ENCODE data around the gene DUOX1. TPM values are rescaled to one million over a fixed set of nuclear protein-coding genes. Genes with fewer than 3 reads are reported as not detected.
A peak's percentile ranks its signal among the peaks of the same experiment; 100 is the strongest.

The DUOX1 gene
- total and polyA plus RNA-seq, 7 experiments from 2014 or later: 0.05 to 2.0 (median 0.76) TPM; not detected in 3

DNA sequence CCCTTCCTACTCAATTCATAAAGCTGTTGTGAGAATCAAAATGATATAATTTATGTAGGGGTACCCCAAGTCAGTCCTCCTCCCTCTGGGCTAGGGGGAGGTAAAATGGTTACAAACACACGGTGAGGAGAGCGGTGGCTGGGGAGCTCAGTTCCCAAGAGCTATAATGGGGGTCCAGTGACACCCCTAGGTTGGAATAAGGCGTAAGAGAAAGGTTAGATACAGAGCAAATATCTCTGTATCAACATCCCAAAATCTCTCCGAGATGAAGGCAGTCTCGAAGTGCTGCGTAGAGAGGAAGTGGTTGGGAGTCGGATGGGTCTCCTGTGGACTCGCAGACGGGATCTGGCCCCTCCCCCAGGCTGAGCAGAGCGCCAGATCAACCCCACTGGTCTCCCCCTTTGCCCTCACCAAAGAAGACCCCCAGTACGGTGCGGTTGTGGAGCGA is 17.6 kb upstream of the DUOX1 start:
- intact Hi-C loops (cut with micrococcal nuclease): no loop called here
- CTCF ChIA-PET: no interaction called here
- H3K36me3 Mint-ChIP-seq: peaks cover 0 to 2% (median 0%) of the 10 kb centered on the region in 5 donors
- H3K27ac Mint-ChIP-seq: peak overlapping the region in 1 of 9 donors; percentile 13
- H3K9me3 ChIP-seq (ENCODE audit: control insufficient read depth in 2 of 3, low read length in 3 of 3): no peaks in the 10 kb centered on the region
- no peaks in the 10 kb centered on the region for H3K9me3 Mint-ChIP-seq
- H3K4me1 ChIP-seq (ENCODE audit: control insufficient read depth in 2 of 2, insufficient read depth in 2 of 2, low read length in 2 of 2): peaks cover 0 to 41% of the 10 kb centered on the region in 2 donors
- no peak overlapping the region for H3K27ac ChIP-seq (ENCODE audit: low read depth, low read length)
- peaks cover 17 to 48% (median 30%) of the 10 kb centered on the region in 7 donors for H3K4me1 Mint-ChIP-seq
- POLR2A ChIA-PET: no interaction called here
- H3K4me3 ChIP-seq (ENCODE audit: low read length): no peak overlapping the region
- H3K27me3 ChIP-seq (ENCODE audit: control insufficient read depth in 2 of 2, insufficient read depth in 2 of 2, low read length in 2 of 2): peaks cover 4 to 32% of the 10 kb centered on the region in 2 donors
- peak overlapping the region; percentile 32 to 80 (median 76) for H3K4me3 Mint-ChIP-seq
- no peaks in the 10 kb centered on the region for H3K36me3 ChIP-seq (ENCODE audit: control insufficient read depth in 2 of 3, insufficient read depth in 3 of 3, low read length in 3 of 3)
- DNase-seq (no peak), ATAC-seq (peak; percentile 3)
- H3K27me3 Mint-ChIP-seq: peaks cover 61 to 78% (median 74%) of the 10 kb centered on the region in 5 donors

DNA sequence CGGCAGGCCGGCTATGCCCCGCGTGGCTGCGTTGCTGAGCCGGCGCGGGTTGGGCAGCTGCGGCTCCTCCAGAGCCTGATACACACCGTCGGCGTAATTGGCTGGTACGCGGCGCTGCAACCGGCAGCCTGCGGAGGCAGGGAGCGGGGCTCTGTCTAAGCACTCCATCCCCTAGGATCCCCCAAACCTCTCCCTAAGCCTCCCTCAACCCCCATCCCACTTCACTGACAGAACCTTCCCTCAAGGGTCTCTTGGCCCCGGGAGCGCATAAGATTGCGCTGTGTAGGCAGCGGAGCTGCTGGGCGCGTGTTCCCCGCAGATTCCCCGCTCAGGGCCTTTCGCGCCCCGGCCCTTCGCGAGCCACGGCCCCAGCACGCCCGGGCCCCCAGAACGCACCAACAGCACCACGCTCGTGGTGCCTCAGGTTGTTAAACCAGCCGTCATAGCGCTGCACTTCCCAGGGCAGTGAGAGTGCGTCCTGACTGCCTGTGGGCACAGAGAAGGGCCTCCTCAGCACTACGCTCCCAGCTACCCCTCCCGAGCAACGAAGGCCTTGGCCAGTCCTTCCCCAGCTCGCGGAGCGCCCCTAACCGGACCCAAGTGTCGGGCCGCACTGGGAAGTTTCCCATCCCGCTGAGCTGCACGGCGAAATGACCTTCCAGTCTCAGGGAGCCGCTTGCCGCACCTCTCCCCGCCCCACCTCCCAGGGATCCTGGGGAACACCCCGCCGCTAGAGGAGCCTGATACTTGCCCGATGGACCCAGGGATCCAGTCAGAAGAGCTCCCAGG is 17.0 kb upstream of the DUOX1 start:
- Histone ChIP-seq H3K4me1 (ENCODE audit: control insufficient read depth in 2 of 2, insufficient read depth in 2 of 2, low read length in 2 of 2) (peaks cover 0 to 47% of the 10 kb centered on the region in 2 donors), H3K27ac (ENCODE audit: low read depth, low read length) (no peak overlapping the region), H3K36me3 (ENCODE audit: control insufficient read depth in 2 of 3, insufficient read depth in 3 of 3, low read length in 3 of 3) (no peaks in the 10 kb centered on the region), H3K27me3 (ENCODE audit: control insufficient read depth in 2 of 2, insufficient read depth in 2 of 2, low read length in 2 of 2) (peaks cover 4 to 38% of the 10 kb centered on the region in 2 donors), H3K9me3 (ENCODE audit: control insufficient read depth in 2 of 3, low read length in 3 of 3) (no peaks in the 10 kb centered on the region), H3K4me3 (ENCODE audit: low read length) (no peak overlapping the region)
- no peak for DNase-seq
- ATAC-seq: peak; percentile 18
- H3K9me3 Mint-ChIP-seq: no peaks in the 10 kb centered on the region
- no peak overlapping the region for H3K27ac Mint-ChIP-seq
- peak overlapping the region; percentile 25 to 80 (median 76) for H3K4me3 Mint-ChIP-seq
- H3K27me3 Mint-ChIP-seq: peaks cover 67 to 81% (median 80%) of the 10 kb centered on the region in 5 donors
- H3K4me1 Mint-ChIP-seq: peaks cover 22 to 55% (median 36%) of the 10 kb centered on the region in 7 donors
- intact Hi-C loops (cut with micrococcal nuclease): no loop called here
- CTCF ChIA-PET: no interaction called here
- H3K36me3 Mint-ChIP-seq: peaks cover 0 to 3% (median 0%) of the 10 kb centered on the region in 5 donors
- POLR2A ChIA-PET: no interaction called here

GRCh38 chr15:45113380-45113990 is 16.3 kb upstream of the DUOX1 start:
- H3K27ac Mint-ChIP-seq: no peak overlapping the region
- H3K4me1 ChIP-seq (ENCODE audit: control insufficient read depth in 2 of 2, insufficient read depth in 2 of 2, low read length in 2 of 2): peaks cover 0 to 49% of the 10 kb centered on the region in 2 donors
- H3K4me3 Mint-ChIP-seq: peak overlapping the region in 9 of 10 donors; percentile 5 to 79 (median 77)
- DNase-seq (no peak), ATAC-seq (no peak)
- peaks cover 0 to 3% (median 0%) of the 10 kb centered on the region in 5 donors for H3K36me3 Mint-ChIP-seq
- no peaks in the 10 kb centered on the region for H3K9me3 Mint-ChIP-seq
- intact Hi-C loops (cut with micrococcal nuclease): no loop called here
- peaks cover 29 to 60% (median 42%) of the 10 kb centered on the region in 7 donors for H3K4me1 Mint-ChIP-seq
- no peak overlapping the region for H3K4me3 ChIP-seq (ENCODE audit: low read length)
- H3K9me3 ChIP-seq (ENCODE audit: control insufficient read depth in 2 of 3, low read length in 3 of 3): no peaks in the 10 kb centered on the region
- H3K36me3 ChIP-seq (ENCODE audit: control insufficient read depth in 2 of 3, insufficient read depth in 3 of 3, low read length in 3 of 3): no peaks in the 10 kb centered on the region
- CTCF ChIA-PET: interaction anchor here (0.6 kb wide), 1 partner anchor 710 kb away, joined by 3 read pairs; no protein-coding TSS in a partner anchor
- peaks cover 4 to 38% of the 10 kb centered on the region in 2 donors for H3K27me3 ChIP-seq (ENCODE audit: control insufficient read depth in 2 of 2, insufficient read depth in 2 of 2, low read length in 2 of 2)
- peaks cover 74 to 87% (median 86%) of the 10 kb centered on the region in 5 donors for H3K27me3 Mint-ChIP-seq
- H3K27ac ChIP-seq (ENCODE audit: low read depth, low read length): no peak overlapping the region
- POLR2A ChIA-PET: no interaction called here

DNA sequence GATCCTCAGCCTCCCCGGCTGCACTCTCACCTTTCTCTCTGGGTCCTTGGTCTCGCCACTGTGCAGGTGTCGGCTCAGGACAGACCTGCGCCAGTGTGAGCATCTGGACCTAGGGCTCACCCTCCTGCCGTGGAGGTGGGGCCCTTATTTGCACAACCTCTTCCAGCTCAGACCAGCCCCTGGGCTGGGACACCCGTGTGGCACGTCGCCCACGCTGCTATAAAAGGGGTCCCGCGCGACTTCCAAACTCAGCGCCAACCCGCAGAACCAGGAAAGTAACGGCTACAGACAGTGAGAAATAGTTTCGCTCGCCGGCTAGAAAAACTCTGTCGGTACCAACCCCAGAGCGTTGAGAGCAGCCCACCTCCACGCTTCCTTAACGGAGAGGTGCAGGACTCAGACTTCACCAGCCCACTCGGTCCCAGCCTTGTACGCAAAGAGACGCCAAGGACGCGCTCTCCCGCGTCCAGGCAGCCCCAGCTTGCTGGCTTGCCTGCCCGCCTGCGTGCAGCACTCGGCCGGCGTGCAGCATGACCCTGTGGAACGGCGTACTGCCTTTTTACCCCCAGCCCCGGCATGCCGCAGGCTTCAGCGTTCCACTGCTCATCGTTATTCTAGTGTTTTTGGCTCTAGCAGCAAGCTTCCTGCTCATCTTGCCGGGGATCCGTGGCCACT is 15.6 kb upstream of the DUOX1 start, which contains the start of the genes DUOX2 and DUOXA2:
DUOX2 (minus strand) TSS at position 97 of the 675 bp plus-strand sequence. CDS start 761 bp downstream, outside the sequence.
DUOXA2 (plus strand) TSS at position 251 of the 675 bp plus-strand sequence; CDS start at position 531, 280 bp downstream.
- Mint-ChIP-seq H3K36me3 (peaks cover 0 to 3% (median 0%) of the 10 kb centered on the region in 5 donors), H3K9me3 (no peaks in the 10 kb centered on the region), H3K27me3 (peaks cover 66 to 82% (median 79%) of the 10 kb centered on the region in 5 donors), H3K4me3 (peak within 1 kb of the TSS; percentile 38 to 79 (median 76)), H3K4me1 (peaks cover 29 to 60% (median 42%) of the 10 kb centered on the region in 7 donors), H3K27ac (no peak within 1 kb of the TSS)
- no peak within 1 kb of the TSS for H3K4me3 ChIP-seq (ENCODE audit: low read length)
- peaks cover 4 to 38% of the 10 kb centered on the region in 2 donors for H3K27me3 ChIP-seq (ENCODE audit: control insufficient read depth in 2 of 2, insufficient read depth in 2 of 2, low read length in 2 of 2)
- no peak within 1 kb of the TSS for H3K27ac ChIP-seq (ENCODE audit: low read depth, low read length)
- ATAC-seq (no peak), DNase-seq (no peak)
- CTCF ChIA-PET: interaction anchor here (0.6 kb wide), 1 partner anchor 711 kb away, joined by 3 read pairs; no protein-coding TSS in a partner anchor
- no peaks in the 10 kb centered on the region for H3K36me3 ChIP-seq (ENCODE audit: control insufficient read depth in 2 of 3, insufficient read depth in 3 of 3, low read length in 3 of 3)
- POLR2A ChIA-PET: no interaction called here
- intact Hi-C loops (cut with micrococcal nuclease): no loop called here
- peaks cover 0 to 49% of the 10 kb centered on the region in 2 donors for H3K4me1 ChIP-seq (ENCODE audit: control insufficient read depth in 2 of 2, insufficient read depth in 2 of 2, low read length in 2 of 2)
- H3K9me3 ChIP-seq (ENCODE audit: control insufficient read depth in 2 of 3, low read length in 3 of 3): no peaks in the 10 kb centered on the region

GRCh38 chr15:45114751-45115085 is 15.1 kb upstream of the DUOX1 start:
- Mint-ChIP-seq H3K27me3 (peaks cover 61 to 82% (median 74%) of the 10 kb centered on the region in 5 donors), H3K9me3 (no peaks in the 10 kb centered on the region), H3K27ac (no peak overlapping the region), H3K36me3 (peaks cover 0 to 3% (median 0%) of the 10 kb centered on the region in 5 donors), H3K4me3 (peak overlapping the region in 7 of 10 donors; percentile 44 to 79 (median 61)), H3K4me1 (peaks cover 29 to 60% (median 42%) of the 10 kb centered on the region in 7 donors)
- ATAC-seq: no peak
- DNase-seq: no peak
- Histone ChIP-seq H3K4me3 (ENCODE audit: low read length) (no peak overlapping the region), H3K9me3 (ENCODE audit: control insufficient read depth in 2 of 3, low read length in 3 of 3) (no peaks in the 10 kb centered on the region), H3K27me3 (ENCODE audit: control insufficient read depth in 2 of 2, insufficient read depth in 2 of 2, low read length in 2 of 2) (peaks cover 4 to 38% of the 10 kb centered on the region in 2 donors), H3K27ac (ENCODE audit: low read depth, low read length) (no peak overlapping the region), H3K36me3 (ENCODE audit: control insufficient read depth in 2 of 3, insufficient read depth in 3 of 3, low read length in 3 of 3) (no peaks in the 10 kb centered on the region), H3K4me1 (ENCODE audit: control insufficient read depth in 2 of 2, insufficient read depth in 2 of 2, low read length in 2 of 2) (peaks cover 0 to 49% of the 10 kb centered on the region in 2 donors)
- intact Hi-C loops (cut with micrococcal nuclease): loop anchor here (5.0 kb wide), 3 partner anchors 92 to 537 kb away; partner anchors contain the start of gene SORD (in 1 of the 2)
- ChIA-PET CTCF (no interaction called here), POLR2A (interaction anchor here (1.1 kb wide), 1 partner anchor 53 kb away, joined by 3 read pairs; no protein-coding TSS in a partner anchor)

DNA sequence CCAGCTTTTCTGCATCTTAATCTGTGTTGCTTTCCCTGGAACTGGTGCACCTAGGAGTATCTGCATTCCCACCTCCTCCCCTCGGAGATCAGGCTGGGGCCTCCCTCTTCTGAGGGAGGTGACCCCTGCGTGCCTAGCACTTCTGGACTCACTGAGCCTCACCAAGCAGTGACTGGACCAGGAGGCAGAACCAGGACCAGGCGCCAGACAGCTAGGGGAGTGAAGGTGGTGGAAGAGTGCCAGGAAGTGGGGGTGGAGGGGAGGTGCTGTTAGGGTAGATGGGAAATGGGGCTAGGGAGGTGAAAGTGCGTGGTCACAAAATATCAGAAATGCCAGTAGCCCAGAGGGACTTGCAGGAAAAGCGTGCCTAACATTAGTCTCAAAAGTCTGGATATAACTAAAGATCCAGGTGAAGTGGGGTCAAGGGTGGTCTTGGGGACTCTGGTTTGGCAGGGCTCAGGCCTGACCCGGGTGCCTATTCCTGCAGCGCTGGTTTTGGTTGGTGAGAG is 14.4 kb upstream of the DUOX1 start:
- Histone ChIP-seq H3K4me1 (ENCODE audit: control insufficient read depth in 2 of 2, insufficient read depth in 2 of 2, low read length in 2 of 2) (peaks cover 0 to 49% of the 10 kb centered on the region in 2 donors), H3K9me3 (ENCODE audit: control insufficient read depth in 2 of 3, low read length in 3 of 3) (no peaks in the 10 kb centered on the region), H3K27ac (ENCODE audit: low read depth, low read length) (no peak overlapping the region), H3K4me3 (ENCODE audit: low read length) (no peak overlapping the region), H3K36me3 (ENCODE audit: control insufficient read depth in 2 of 3, insufficient read depth in 3 of 3, low read length in 3 of 3) (no peaks in the 10 kb centered on the region), H3K27me3 (ENCODE audit: control insufficient read depth in 2 of 2, insufficient read depth in 2 of 2, low read length in 2 of 2) (peaks cover 4 to 38% of the 10 kb centered on the region in 2 donors)
- intact Hi-C loops (cut with micrococcal nuclease): loop anchor here (5.0 kb wide), 3 partner anchors 93 to 538 kb away; partner anchors contain the start of gene SORD (in 1 of the 2)
- no peak for DNase-seq
- Mint-ChIP-seq H3K9me3 (no peaks in the 10 kb centered on the region), H3K27ac (no peak overlapping the region), H3K4me1 (peaks cover 29 to 59% (median 42%) of the 10 kb centered on the region in 7 donors), H3K27me3 (peaks cover 55 to 80% (median 72%) of the 10 kb centered on the region in 5 donors), H3K4me3 (peak overlapping the region in 2 of 10 donors; percentile 6 to 83), H3K36me3 (peaks cover 0 to 3% (median 0%) of the 10 kb centered on the region in 5 donors)
- no peak for ATAC-seq
- POLR2A ChIA-PET: interaction anchor here (1.1 kb wide), 1 partner anchor 52 kb away, joined by 3 read pairs; no protein-coding TSS in a partner anchor
- CTCF ChIA-PET: no interaction called here
